GM12878 (cell line): Measurements from ENCODE around the gene PRODH. TPM values are rescaled to one million over a fixed set of nuclear protein-coding genes. Genes with fewer than 3 reads are reported as not detected.

ENCODE experiments used
- ATAC-seq: fragments of 200-7000 bp; cut with Tn5 transposase; 3 replicates; pipeline ENCODE4 v1.9.1; 2020; ENCODE audit warnings: mild to moderate bottlenecking, moderate library complexity
- Bru-seq: library from RNA; stranded (reverse); fragments of 400-500 nt; gene quantifications from one replicate; lab custom pipeline; 2021; lab: Mats Ljungman, UMichigan
- BruChase-seq, 2 experiments: library from RNA; stranded (reverse); fragments of 400-500 nt; gene quantifications; one replicate each; lab custom pipeline; 2021; lab: Mats Ljungman, UMichigan
- BruUV-seq: library from RNA; stranded (reverse); fragments of 400-500 nt; replicated peaks from 2 replicates; lab custom pipeline; 2021; lab: Mats Ljungman, UMichigan
- CTCF ChIA-PET: fragments of 300-600 bp; sonication (Branson Sonifier 250); formaldehyde crosslinking; extraction: SDS; loops from one replicate; lab custom pipeline; 2021; ENCODE audit warnings: inconsistent platforms; lab: Yijun Ruan, JAX
- POLR2A ChIA-PET: fragments of 350-600 bp; formaldehyde crosslinking; extraction: SDS; loops from one replicate; lab custom pipeline; 2021; ENCODE audit warnings: inconsistent platforms; lab: Charles Lee
- RAD21 ChIA-PET: fragments of 300-600 bp; sonication (Branson Sonifier 250); formaldehyde crosslinking; loops from one replicate; lab custom pipeline; 2023; ENCODE audit warnings: antibody characterized with exemption; ENCODE audit not compliant: unreplicated experiment; lab: Charles Lee
- SMC1A ChIA-PET: fragments of 300-600 bp; sonication (Branson Sonifier 250); formaldehyde crosslinking; loops from one replicate; lab custom pipeline; 2023; ENCODE audit not compliant: unreplicated experiment, uncharacterized antibody; lab: Charles Lee
- DNase-seq: peaks from one replicate; pipeline ENCODE4 v3.0.0-alpha.2; 2011; ENCODE audit warnings: low read depth, low spot score
- FAIRE-seq: peaks from 3 replicates; lab custom pipeline; 2011; peaks lifted over from hg19 to GRCh38; lab: Jason Lieb, UNC
- H2AFZ ChIP-seq: 2 replicates; pipeline ENCODE4 v1.6.0; 2011; ENCODE audit warnings: low read depth, low read length, control low read depth; ENCODE audit not compliant: control insufficient read depth
- H3K27ac ChIP-seq: 2 replicates; pipeline ENCODE4 v1.5.1; 2011; ENCODE audit warnings: control low read depth; ENCODE audit not compliant: control insufficient read depth, insufficient read depth
- H3K27me3 ChIP-seq, 2 experiments: replicated peaks in 1 of 2; 2 replicates each; pipeline versions ENCODE4 v1.6.0 to v1.6.1; 2011; ENCODE audit warnings: low read length in 1 of 2; ENCODE audit not compliant: control insufficient read depth in 2 of 2, insufficient read depth in 2 of 2
- H3K36me3 ChIP-seq, 2 experiments: 2 replicates each; pipeline ENCODE4 v1.5.1; 2011; ENCODE audit warnings: low read length in 1 of 2; ENCODE audit not compliant: control insufficient read depth in 2 of 2, insufficient read depth in 2 of 2
- H3K4me1 ChIP-seq: 2 replicates; pipeline ENCODE4 v1.6.1; 2011; ENCODE audit warnings: mild to moderate bottlenecking, low read length, moderate library complexity, mixed read lengths; ENCODE audit not compliant: control insufficient read depth, insufficient read depth
- H3K4me2 ChIP-seq: 2 replicates; pipeline ENCODE4 v1.6.0; 2011; ENCODE audit warnings: control low read depth; ENCODE audit not compliant: control insufficient read depth, insufficient read depth
- H3K4me3 ChIP-seq: fragments of 200-600 bp; sonication (generic); 2 replicates; pipeline ENCODE4 v1.5.1; 2016
- H3K79me2 ChIP-seq: 2 replicates; pipeline ENCODE4 v1.6.0; 2011; ENCODE audit warnings: low read length; ENCODE audit not compliant: control insufficient read depth, insufficient read depth
- H3K9ac ChIP-seq: 2 replicates; pipeline ENCODE4 v1.8.0; 2011; ENCODE audit warnings: low read length, control low read depth, mixed read lengths; ENCODE audit not compliant: control insufficient read depth, insufficient read depth
- H3K9me3 ChIP-seq: replicated peaks from 3 replicates; pipeline ENCODE4 v1.5.1; 2011; ENCODE audit warnings: mild to moderate bottlenecking, low read length; ENCODE audit not compliant: control insufficient read depth, insufficient read depth
- H4K20me1 ChIP-seq: 2 replicates; pipeline ENCODE4 v1.6.0; 2011; ENCODE audit not compliant: control insufficient read depth, insufficient read depth
- NRF1 ChIP-seq: conservative IDR thresholded peaks from 2 replicates; pipeline ENCODE4 v1.6.1; 2011; ENCODE audit warnings: mild to moderate bottlenecking, low read depth, low read length, improper control_type of control experiment
- POU2F2 ChIP-seq: IDR thresholded peaks from 3 replicates; pipeline ENCODE4 v1.6.1; 2011; ENCODE audit warnings: low read depth, mild to moderate bottlenecking, low read length, borderline replicate concordance
- RELA ChIP-seq: fragments of 450-650 bp; IDR thresholded peaks from 2 replicates; pipeline ENCODE4 v1.8.0; 2014; ENCODE audit warnings: borderline replicate concordance; ENCODE audit not compliant: partially characterized antibody
- WGBS: methylation state at CpG from one replicate; pipeline ENCODE4 v1.1.6; 2016; ENCODE audit warnings: low lambda C conversion rate; ENCODE audit not compliant: insufficient replicate concordance, insufficient coverage; ENCODE audit errors: missing lambda C conversion rate; 5-methylcytosine and 5-hydroxymethylcytosine counted together
- in situ Hi-C: fragments of 300-500 bp; cut with MboI; formaldehyde crosslinking; loops from 9 replicates; pipeline ENCODE4 v1.14.3; 2018; ENCODE audit warnings: mixed read lengths
- intact Hi-C: fragments of 100-400 bp; cut with micrococcal nuclease; formaldehyde crosslinking; loops from one replicate; pipeline ENCODE4 v1.14.2; 2022; ENCODE audit not compliant: unreplicated experiment
- long read RNA-seq, 2 experiments: library from polyadenylated mRNA; unstranded; transcript quantifications; one replicate each; pipeline ENCODE4 v2.0.0, GENCODE V29; 2019 to 2020
- polyA minus RNA-seq, 3 experiments: library from RNA; depleted of rRNA, polyadenylated mRNA; stranded (reverse); fragments of >200 nt; gene quantifications; 2 replicates each; pipeline ENCODE4 v1.2.3, GENCODE V29; 2011
- polyA plus RNA-seq, 11 experiments: library from polyadenylated mRNA; depleted of rRNA in 4 of 11; unstranded in 6 of 11; stranded (reverse) in 5 of 11; fragments of >200 nt; fragmentation: Nextera tagmentation in 4 of 11; fragmentation: Illumina TruSeq in 1 of 11; extraction: Ambion mirVana in 4 of 11; extraction: Trizol in 1 of 11; gene quantifications; 1 replicate in 1 of 11; 2 replicates in 10 of 11; pipeline versions ENCODE4 v1.2.1 to v1.2.3, GENCODE V29; 2011 to 2016; ENCODE audit warnings: inconsistent platforms in 2 of 11, missing spikeins in 2 of 11, low read depth in 1 of 11
- total RNA-seq, 4 experiments: library from RNA; depleted of rRNA in 3 of 4; stranded (reverse); fragments of >200 nt in 3 of 4; fragmentation: Illumina TruSeq in 1 of 4; extraction: Trizol in 1 of 4; gene quantifications; 2 replicates each; pipeline versions ENCODE4 v1.2.1 to v1.2.3, GENCODE V29; 2013 to 2021

Gene PRODH
- 0.19 TPM in 1 of 2 replicates, not detected in the other for total RNA-seq (2013; cell fraction: nucleolus; rRNA removed)
- total RNA-seq (2014; rRNA removed) (0.05 and 0.06 TPM in 2 replicates), total RNA-seq (2014; rRNA removed; fragmentation: Illumina TruSeq; extraction: Trizol) (0.05 TPM in 1 of 2 replicates, not detected in the other), total RNA-seq (2021) (0.13 TPM in 1 of 2 replicates, not detected in the other), polyA plus RNA-seq (2011; rRNA removed) (0.10 TPM in 2 replicates), polyA plus RNA-seq (2014; fragmentation: Illumina TruSeq; extraction: Trizol) (not detected in 2 replicates), polyA plus RNA-seq (2014; fragmentation: Nextera tagmentation; extraction: Ambion mirVana) (not detected), polyA plus RNA-seq (2014; rRNA removed) (0.03 and 0.09 TPM in 2 replicates), polyA plus RNA-seq (2016; fragmentation: Nextera tagmentation; extraction: Ambion mirVana) (under 1 TPM in 1 of 2 experiments, not detected in 1; 0.08 TPM), polyA minus RNA-seq (2011; rRNA and poly(A)+ RNA removed) (0.22 and 1.2 TPM in 2 replicates), Bru-seq, nascent RNA (percentile 4 among the genes with signal in this experiment), BruChase-seq, experiment 1, labeled RNA remaining after a 6-hour chase (not detected), BruChase-seq, experiment 2, labeled RNA remaining after a 2-hour chase (not detected)
- not detected for polyA plus RNA-seq (2011; ENCODE audit: low read depth)
- 0.10 and 0.20 TPM in 2 replicates for polyA plus RNA-seq (2011; cell fraction: cytosol; rRNA removed)
- 2.3 and 3.0 TPM in 2 replicates for polyA plus RNA-seq (2011; cell fraction: nucleus; rRNA removed)
- 0.17 and 0.19 TPM in 2 replicates for polyA plus RNA-seq (2012)
- polyA minus RNA-seq (2011; cell fraction: cytosol; rRNA and poly(A)+ RNA removed) = not detected in 2 replicates
- polyA minus RNA-seq (2011; cell fraction: nucleus; rRNA and poly(A)+ RNA removed) = 0.48 and 1.3 TPM in 2 replicates
- long read RNA-seq, experiment 1 = 0 reads
- long read RNA-seq, experiment 2 = 0 reads

- SMC1A ChIA-PET = no interaction called here
- RAD21 ChIA-PET = no interaction called here
- BruUV-seq = no TSS peak
- TF ChIP-seq RELA (no peak), POU2F2 (no peak), NRF1 (no peak)
- no peaks in the 10 kb centered on the region for H3K36me3 ChIP-seq
- CTCF ChIA-PET = no interaction called here
- H3K27ac ChIP-seq = no peak within 1 kb of the TSS
- ATAC-seq (peak; percentile 32; the same call in 2 of the 3 replicates), DNase-seq (no peak), FAIRE-seq (no peak)
- WGBS = no CpG with 5 or more reads among the region's 67 CpGs
- no peak within 1 kb of the TSS for H3K9ac ChIP-seq
- intact Hi-C loops (no loop called here), in situ Hi-C loops (no loop called here)
- H3K4me2 ChIP-seq = no peak within 1 kb of the TSS
- no peaks in the 10 kb centered on the region for H3K79me2 ChIP-seq
- no peaks in the 10 kb centered on the region for H3K4me1 ChIP-seq
- H3K4me3 ChIP-seq = no peak within 1 kb of the TSS
- H2AFZ ChIP-seq = no peak within 1 kb of the TSS
- no peaks in the 10 kb centered on the region for H3K27me3 ChIP-seq
- POLR2A ChIA-PET = no interaction called here
- no peaks in the 10 kb centered on the region for H4K20me1 ChIP-seq
- no peaks in the 10 kb centered on the region for H3K9me3 ChIP-seq
These were observed at the start of gene PRODH for GRCh38 chr22:18935889-18936529. Gene PRODH (minus strand): TSS chr22:18936293. CDS start chr22:18936287, 6 bp downstream.
